NB4 (cell line): ENCODE results near the gene OPRL1.

Experiments used
- CTCF ChIP-seq: IDR thresholded peaks from one replicate; pipeline ENCODE4 v1.5.1; 2012; ENCODE audit warnings: low read depth, low read length
- MAX ChIP-seq: IDR thresholded peaks from 2 replicates; pipeline ENCODE4 v1.6.1; 2011; ENCODE audit warnings: low read depth, low read length
- MYC ChIP-seq: IDR thresholded peaks from 2 replicates; pipeline ENCODE4 v1.6.1; 2011; ENCODE audit warnings: low read depth, low read length
- POLR2A ChIP-seq: IDR thresholded peaks from 2 replicates; pipeline ENCODE4 v1.6.1; 2011; ENCODE audit warnings: mild to moderate bottlenecking; ENCODE audit not compliant: insufficient read length; ENCODE audit errors: extremely low read depth

GRCh38 chr20:64057628-64058498 is 22.0 kb upstream of the OPRL1 start:
- TF ChIP-seq CTCF, result peak; percentile 83
- TF ChIP-seq POLR2A, result no peak
- TF ChIP-seq MAX, result 0 out of 2 replicates have a peak, but pooled peaks have one; percentile 10
- no peak for TF ChIP-seq MYC
